ENCODE measurements around the gene ASF1A.
A peak's percentile ranks its signal among the peaks of the same experiment; 100 is the strongest.

The ASF1A gene

DNA sequence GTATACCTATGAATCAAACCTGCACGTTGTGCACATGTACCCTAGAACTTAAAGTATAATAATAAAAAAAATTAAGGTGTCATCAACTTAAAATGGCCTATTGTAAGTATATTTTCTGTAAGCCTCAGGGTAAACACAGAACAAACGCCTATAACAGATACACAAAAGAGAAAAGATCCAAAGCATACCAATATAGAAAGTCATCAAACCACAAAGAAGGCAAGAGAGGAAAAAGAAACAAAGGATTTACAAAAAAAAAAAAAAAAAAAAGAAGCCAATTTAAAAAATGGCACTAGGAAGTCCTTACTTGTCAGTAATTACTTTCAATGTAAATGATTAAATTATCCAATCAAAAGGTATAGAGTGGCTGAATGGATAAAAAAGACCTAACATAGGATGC lies 24.6 kb upstream of the ASF1A start:
- TF ChIP-seq, protein P1, sequence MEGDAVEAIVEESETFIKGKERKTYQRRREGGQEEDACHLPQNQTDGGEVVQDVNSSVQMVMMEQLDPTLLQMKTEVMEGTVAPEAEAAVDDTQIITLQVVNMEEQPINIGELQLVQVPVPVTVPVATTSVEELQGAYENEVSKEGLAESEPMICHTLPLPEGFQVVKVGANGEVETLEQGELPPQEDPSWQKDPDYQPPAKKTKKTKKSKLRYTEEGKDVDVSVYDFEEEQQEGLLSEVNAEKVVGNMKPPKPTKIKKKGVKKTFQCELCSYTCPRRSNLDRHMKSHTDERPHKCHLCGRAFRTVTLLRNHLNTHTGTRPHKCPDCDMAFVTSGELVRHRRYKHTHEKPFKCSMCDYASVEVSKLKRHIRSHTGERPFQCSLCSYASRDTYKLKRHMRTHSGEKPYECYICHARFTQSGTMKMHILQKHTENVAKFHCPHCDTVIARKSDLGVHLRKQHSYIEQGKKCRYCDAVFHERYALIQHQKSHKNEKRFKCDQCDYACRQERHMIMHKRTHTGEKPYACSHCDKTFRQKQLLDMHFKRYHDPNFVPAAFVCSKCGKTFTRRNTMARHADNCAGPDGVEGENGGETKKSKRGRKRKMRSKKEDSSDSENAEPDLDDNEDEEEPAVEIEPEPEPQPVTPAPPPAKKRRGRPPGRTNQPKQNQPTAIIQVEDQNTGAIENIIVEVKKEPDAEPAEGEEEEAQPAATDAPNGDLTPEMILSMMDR (IDR thresholded peaks at IDR 0.05; ENCODE audit: low read depth, low read length, missing control alignments): no peak
- in situ Hi-C loops (cut with HindIII; ENCODE audit: low pct_ligation_motif_present, low sequenced_read_pairs): no loop called here

DNA sequence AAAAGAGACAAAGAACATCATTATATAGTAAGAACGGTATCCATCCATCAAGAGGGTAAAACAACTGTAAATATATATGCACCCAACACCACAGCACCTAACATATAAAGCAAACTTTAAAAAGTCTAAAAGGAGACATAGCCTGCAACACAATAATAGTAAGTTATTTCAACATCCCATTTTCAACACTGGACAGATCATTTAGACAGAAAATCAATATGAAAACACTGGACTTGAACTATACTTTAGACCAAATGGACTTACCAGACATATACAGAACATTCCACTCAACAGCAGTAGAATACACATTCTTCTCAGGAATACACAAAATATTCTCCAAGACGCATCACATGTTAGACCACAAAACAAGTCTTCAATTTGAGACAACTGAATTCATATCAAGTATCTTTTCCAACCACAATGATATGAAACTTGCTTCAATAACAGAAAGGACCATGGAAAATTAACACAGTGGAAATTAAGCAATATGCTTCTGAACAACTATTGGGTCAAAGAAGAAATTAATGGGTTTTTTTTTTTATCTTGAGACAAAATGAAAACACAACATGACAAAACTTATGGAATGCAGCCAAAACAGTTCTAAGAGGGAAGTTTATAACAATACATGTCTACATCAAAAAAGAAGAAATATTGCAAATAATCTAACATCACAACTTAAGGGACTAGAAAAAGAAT lies 23.9 kb upstream of the ASF1A start:
- no peak for DNase-seq
- Histone ChIP-seq H3K36me3 (replicated peaks) (no peaks in the 10 kb centered on the region), H3K27me3 (replicated peaks) (no peaks in the 10 kb centered on the region), H3K4me3 (ENCODE audit: low read depth, low read length) (no peak overlapping the region), H3K27ac (peak overlapping the region; percentile 14)
- TF ChIP-seq, protein P1 (IDR thresholded peaks at IDR 0.05; ENCODE audit: low read depth, low read length, missing control alignments): no peak
- in situ Hi-C loops (cut with HindIII; ENCODE audit: low pct_ligation_motif_present, low sequenced_read_pairs): no loop called here

More for the DNA sequence above, 24.6 kb upstream of the ASF1A start:
- H3K27ac ChIP-seq: peak overlapping the region; percentile 25
- no peaks in the 10 kb centered on the region for H3K36me3 ChIP-seq (replicated peaks)
- no peak for DNase-seq
- no peak overlapping the region for H3K4me3 ChIP-seq (ENCODE audit: low read depth, low read length)
- no peaks in the 10 kb centered on the region for H3K27me3 ChIP-seq (replicated peaks)

DNA sequence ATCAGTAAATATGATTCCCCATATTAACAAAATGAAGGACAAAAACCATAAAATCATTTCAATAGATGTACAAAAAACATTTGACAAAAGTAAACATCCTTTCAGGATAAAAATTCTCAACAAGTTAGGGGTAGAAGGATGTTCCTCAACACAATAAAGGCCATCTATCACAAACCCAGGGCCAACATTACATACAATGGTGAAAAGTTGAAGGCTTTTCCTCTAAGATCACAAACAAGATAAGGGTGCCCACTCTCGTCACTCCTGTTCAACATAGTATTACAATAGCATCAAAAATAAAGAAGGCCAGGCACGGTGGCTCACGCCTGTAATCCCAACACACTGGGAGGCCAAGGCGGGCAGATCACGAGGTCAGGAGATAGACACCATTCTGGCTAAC lies 22.6 kb upstream of the ASF1A start:
- Histone ChIP-seq H3K27me3 (replicated peaks) (no peaks in the 10 kb centered on the region), H3K4me3 (ENCODE audit: low read depth, low read length) (no peak overlapping the region), H3K36me3 (replicated peaks) (no peaks in the 10 kb centered on the region), H3K27ac (no peak overlapping the region)
- in situ Hi-C loops (cut with HindIII; ENCODE audit: low pct_ligation_motif_present, low sequenced_read_pairs): no loop called here
- TF ChIP-seq, protein P1 (IDR thresholded peaks at IDR 0.05; ENCODE audit: low read depth, low read length, missing control alignments): no peak
- DNase-seq: no peak

DNA sequence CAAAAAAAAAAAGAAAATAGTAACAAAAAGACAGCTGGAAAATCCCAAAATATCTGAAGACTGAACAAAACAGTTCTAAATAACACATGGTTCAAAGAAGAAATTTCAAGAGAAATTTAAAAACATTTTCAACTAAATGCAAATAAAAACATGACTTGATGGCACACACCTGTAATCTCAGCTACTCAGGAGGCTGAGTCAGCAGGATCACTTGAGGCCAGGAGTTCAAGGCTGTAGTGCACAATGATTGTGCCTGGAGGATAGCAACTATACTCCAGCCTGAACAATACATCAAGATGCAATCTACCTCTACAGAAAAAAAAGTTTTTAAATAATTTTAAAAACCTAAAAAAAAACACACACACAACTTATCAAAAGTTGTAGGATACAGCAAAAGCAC lies 21.6 kb upstream of the ASF1A start:
- DNase-seq: no peak
- in situ Hi-C loops (cut with HindIII; ENCODE audit: low pct_ligation_motif_present, low sequenced_read_pairs): no loop called here
- no peak overlapping the region for H3K4me3 ChIP-seq (ENCODE audit: low read depth, low read length)
- H3K27ac ChIP-seq: no peak overlapping the region
- no peaks in the 10 kb centered on the region for H3K27me3 ChIP-seq (replicated peaks)
- no peaks in the 10 kb centered on the region for H3K36me3 ChIP-seq (replicated peaks)
- TF ChIP-seq, protein P1 (IDR thresholded peaks at IDR 0.05; ENCODE audit: low read depth, low read length, missing control alignments): no peak

DNA sequence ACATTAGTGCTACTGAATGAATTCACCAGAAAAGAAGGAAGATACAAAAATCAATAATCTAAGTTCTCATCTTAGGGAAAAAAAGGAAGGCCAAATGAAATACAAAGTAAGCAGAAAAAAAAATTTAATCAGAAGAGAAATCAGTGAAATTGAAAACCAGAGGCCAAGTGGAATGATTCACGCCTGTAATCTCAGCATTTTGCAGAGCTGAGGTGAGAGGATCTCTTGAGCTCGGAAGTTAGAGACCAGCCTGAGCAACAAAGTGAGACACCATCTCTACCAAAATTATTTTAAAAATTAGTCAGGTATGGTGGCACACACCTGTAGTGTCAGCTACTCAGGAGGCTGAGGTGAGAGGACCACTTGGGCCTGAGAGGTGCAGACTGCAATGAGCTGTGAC lies 21.2 kb upstream of the ASF1A start:
- TF ChIP-seq, protein P1 (IDR thresholded peaks at IDR 0.05; ENCODE audit: low read depth, low read length, missing control alignments): no peak
- Histone ChIP-seq H3K4me3 (ENCODE audit: low read depth, low read length) (no peak overlapping the region), H3K27me3 (replicated peaks) (no peaks in the 10 kb centered on the region), H3K27ac (no peak overlapping the region), H3K36me3 (replicated peaks) (no peaks in the 10 kb centered on the region)
- in situ Hi-C loops (cut with HindIII; ENCODE audit: low pct_ligation_motif_present, low sequenced_read_pairs): no loop called here
- DNase-seq: no peak

DNA sequence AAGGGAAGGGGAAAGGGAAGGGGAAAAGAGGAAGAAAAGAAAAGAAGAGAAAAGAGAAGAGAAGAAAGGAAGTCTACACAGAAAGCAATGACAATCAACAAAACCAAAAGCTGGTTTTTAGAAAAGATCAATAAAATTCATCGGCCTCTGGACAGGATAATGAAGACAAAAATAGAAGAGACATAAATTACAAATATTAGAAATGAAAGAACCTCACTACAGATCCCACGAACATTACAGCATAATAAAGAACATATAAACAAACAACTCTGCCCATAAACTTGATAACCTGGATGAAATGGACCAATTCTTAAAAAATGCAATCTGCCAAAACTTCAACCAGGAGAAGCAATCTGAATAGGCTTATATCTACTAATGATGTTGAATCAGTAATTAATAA lies 20.7 kb upstream of the ASF1A start:
- H3K27ac ChIP-seq: no peak overlapping the region
- H3K36me3 ChIP-seq (replicated peaks): no peaks in the 10 kb centered on the region
- in situ Hi-C loops (cut with HindIII; ENCODE audit: low pct_ligation_motif_present, low sequenced_read_pairs): no loop called here
- no peak for DNase-seq
- H3K27me3 ChIP-seq (replicated peaks): no peaks in the 10 kb centered on the region
- no peak overlapping the region for H3K4me3 ChIP-seq (ENCODE audit: low read depth, low read length)
- TF ChIP-seq, protein P1 (IDR thresholded peaks at IDR 0.05; ENCODE audit: low read depth, low read length, missing control alignments): no peak
